Measurements from ENCODE around the gene ITPK1.

Gene ITPK1

DNA sequence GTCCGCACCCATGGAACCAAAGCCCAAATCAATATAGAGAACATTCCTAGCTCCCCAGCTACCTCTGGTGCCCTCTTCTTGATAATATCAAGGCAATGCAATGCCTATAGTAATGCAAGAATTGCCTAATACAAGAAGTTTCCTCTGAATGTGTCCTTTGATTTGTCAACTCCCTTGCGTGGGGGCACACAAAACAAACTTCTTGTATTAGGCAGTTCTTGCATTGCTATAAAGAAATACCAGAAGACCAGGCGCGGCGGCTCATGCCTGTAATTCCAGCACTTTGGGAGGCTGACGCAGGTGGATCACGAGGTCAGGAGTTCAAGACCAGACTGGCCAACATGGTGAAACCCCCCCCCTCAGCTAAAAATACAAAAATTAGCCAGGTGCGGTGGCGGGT lies 10.4 kb upstream of the ITPK1 start:
- TF ChIP-seq, protein P1, sequence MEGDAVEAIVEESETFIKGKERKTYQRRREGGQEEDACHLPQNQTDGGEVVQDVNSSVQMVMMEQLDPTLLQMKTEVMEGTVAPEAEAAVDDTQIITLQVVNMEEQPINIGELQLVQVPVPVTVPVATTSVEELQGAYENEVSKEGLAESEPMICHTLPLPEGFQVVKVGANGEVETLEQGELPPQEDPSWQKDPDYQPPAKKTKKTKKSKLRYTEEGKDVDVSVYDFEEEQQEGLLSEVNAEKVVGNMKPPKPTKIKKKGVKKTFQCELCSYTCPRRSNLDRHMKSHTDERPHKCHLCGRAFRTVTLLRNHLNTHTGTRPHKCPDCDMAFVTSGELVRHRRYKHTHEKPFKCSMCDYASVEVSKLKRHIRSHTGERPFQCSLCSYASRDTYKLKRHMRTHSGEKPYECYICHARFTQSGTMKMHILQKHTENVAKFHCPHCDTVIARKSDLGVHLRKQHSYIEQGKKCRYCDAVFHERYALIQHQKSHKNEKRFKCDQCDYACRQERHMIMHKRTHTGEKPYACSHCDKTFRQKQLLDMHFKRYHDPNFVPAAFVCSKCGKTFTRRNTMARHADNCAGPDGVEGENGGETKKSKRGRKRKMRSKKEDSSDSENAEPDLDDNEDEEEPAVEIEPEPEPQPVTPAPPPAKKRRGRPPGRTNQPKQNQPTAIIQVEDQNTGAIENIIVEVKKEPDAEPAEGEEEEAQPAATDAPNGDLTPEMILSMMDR (IDR thresholded peaks at IDR 0.05; ENCODE audit: insufficient read depth, low read depth, low read length, missing control alignments) = no peak

DNA sequence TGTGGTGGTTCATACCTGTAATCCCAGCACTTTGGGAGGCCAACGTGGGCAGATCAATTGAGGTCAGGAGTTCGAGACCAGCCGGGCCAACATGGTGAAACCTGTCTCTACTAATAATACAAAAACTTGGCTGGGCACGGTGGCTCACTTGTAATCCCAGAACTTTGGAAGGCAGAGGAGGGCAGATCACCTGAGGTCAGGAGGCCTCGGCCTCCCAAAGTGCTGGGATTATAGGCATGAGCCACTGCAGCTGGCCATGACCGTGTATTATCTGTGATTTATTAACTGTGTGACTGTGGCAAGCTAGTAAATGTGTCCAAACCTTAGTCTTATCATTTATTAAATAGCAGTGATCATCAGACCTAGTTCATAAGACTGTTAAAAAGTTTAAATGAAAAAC lies 7.1 kb upstream of the ITPK1 start:
- H3K4me3 ChIP-seq (ENCODE audit: low read depth, low read length) = no peak overlapping the region
- TF ChIP-seq, protein P1 (IDR thresholded peaks at IDR 0.05; ENCODE audit: insufficient read depth, low read depth, low read length, missing control alignments) = no peak

More for the DNA sequence above, 10.4 kb upstream of the ITPK1 start:
- DNase-seq (ENCODE audit: low read depth) = no peak
- H3K4me3 ChIP-seq (ENCODE audit: low read depth, low read length) = no peak overlapping the region

DNA sequence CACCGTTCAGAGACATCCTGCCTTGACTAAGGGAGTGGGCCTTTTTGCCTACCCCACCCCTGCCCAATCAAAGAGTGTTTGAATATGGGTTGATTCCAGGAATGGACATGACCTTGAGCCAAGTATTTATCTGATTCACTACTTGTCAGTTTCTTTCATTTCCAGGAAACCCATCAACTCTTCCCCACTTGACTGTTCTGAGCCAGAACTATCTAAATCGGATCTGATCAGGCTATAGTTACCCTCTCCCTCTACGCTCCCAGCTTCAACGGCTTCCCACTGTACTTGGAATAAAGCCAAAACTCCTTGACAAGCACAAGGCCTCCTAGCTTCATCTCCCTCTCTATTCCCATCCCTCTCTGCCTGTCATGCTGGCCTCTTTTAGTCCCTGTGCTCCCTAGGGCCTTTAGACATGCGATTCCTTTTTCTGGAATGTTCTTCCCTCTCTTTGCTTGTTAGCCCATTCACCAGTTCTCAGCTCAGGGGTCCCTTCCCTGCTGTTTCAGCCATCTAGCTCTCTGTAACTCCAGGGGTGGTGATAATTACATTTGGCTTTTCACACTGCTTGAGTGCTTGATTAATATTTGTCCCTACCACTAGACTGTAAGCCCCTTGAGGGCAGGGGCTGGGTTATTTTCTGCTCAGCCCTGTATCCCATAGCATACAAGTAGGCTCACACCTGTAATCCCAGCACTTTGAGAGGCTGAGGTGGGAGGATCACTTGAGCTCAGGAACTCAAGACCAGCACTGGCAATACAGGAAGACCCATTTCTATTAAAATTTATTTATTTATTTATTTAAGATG lies 5.5 kb upstream of the ITPK1 start:
- TF ChIP-seq, protein P1 (IDR thresholded peaks at IDR 0.05; ENCODE audit: insufficient read depth, low read depth, low read length, missing control alignments) = no peak
- DNase-seq (ENCODE audit: low read depth) = no peak
- no peak overlapping the region for H3K4me3 ChIP-seq (ENCODE audit: low read depth, low read length)

More for the DNA sequence above, 7.1 kb upstream of the ITPK1 start:
- DNase-seq (ENCODE audit: low read depth) = no peak

DNA sequence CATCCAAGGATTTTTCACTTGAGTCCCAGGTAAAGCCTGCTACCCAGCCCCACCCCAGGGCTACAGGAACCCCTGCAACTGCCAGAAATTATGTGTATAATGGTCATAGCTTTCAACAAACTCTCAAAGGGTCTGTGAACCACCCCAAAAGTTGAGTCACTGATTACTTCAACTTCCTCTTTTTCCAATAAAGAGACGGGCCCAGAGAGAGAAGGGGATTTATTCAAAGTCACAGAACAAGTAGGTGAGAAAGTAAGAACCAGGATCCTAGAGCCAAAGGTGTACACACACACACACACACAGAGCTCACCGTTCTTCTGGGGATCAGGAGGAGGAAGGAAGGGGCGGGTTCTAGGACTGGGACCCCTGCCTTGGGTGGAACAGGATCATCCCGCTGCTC lies 4.8 kb upstream of the ITPK1 start:
- DNase-seq (ENCODE audit: low read depth) = no peak
- TF ChIP-seq, protein P1 (IDR thresholded peaks at IDR 0.05; ENCODE audit: insufficient read depth, low read depth, low read length, missing control alignments) = no peak
- H3K4me3 ChIP-seq (ENCODE audit: low read depth, low read length) = no peak overlapping the region

DNA sequence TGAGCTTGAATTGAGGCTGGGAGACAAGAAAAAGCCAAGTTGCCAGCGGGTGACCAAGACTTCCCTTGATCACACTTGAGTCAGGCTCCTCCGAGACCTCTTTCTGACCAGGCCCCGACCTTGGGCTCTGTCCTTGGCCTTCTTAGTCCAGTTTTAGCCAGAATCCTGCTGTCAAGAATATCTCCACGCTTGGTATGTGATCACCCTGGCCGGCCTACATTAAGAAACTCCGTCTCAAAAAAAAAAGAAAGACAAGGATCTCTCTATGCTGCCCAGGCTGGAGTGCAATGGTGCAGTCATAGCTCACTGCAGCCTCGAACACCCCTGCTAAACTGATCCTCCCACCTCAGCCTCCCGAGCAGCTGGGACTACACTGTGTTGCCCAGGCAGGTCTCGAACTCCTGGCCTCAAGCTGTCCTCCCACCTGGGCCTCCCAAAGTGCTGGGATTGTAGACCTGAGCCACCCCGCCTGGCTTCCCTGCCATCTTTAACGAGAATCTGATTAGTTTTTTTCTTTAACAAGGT lies 1.0 kb upstream of the ITPK1 start:
- H3K4me3 ChIP-seq (ENCODE audit: low read depth, low read length) = peak overlapping the region; percentile 81
- no peak for DNase-seq (ENCODE audit: low read depth)
- TF ChIP-seq, protein P1 (IDR thresholded peaks at IDR 0.05; ENCODE audit: insufficient read depth, low read depth, low read length, missing control alignments) = no peak

DNA sequence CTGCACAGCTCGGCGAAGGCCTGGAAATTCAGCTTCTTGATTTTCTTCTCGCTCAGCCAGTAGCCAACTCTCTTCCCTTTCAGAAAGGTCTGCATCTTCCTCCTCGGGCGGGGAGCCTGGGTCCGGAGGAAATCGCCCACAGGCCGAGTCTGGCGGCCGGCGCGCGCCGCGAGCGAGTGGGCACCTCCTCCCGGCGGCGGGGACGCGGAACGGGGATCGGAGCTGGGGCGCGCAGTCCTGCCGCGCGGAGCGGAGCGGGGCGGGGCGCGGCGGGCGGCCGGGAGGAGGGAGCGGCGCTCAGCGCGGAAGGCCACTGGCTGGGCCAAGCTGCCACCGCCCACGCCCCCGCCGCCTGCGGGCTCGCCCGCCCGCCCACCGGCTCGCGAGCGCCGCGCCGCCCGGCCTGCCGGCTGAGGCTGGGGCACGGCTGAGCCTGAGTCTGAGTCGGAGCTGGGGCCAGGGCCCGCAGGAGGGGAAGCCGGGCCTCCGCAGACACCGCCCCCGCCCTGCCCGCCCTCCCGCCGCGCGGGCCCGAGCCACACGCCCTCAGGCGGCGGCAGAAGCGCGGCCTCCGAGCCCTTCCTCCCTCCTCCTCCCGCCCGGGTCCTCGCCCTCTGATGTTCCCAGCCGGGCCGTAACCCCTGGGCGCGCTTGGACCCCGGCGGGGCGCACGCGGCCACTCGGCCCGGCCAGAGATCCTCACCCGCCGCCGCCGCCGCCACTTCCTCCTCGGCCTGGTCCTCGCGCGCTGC lies 480 bp downstream of the ITPK1 start:
- TF ChIP-seq, protein P1 (IDR thresholded peaks at IDR 0.05; ENCODE audit: insufficient read depth, low read depth, low read length, missing control alignments) = peak; percentile 1
- DNase-seq (ENCODE audit: low read depth) = peak; percentile 94
- H3K4me3 ChIP-seq (ENCODE audit: low read depth, low read length) = peak overlapping the region; percentile 72

Data from GM12865 (cell line).